Ishikawa (cell line): Measurements from ENCODE around the gene SLC25A38.

Source experiments
- CEBPB ChIP-seq: IDR thresholded peaks from 2 replicates; pipeline ENCODE4 v1.6.1; 2012
- CREB1 ChIP-seq: IDR thresholded peaks from 2 replicates; pipeline ENCODE4 v1.6.1; 2012; ENCODE audit warnings: low read depth
- EGR1 ChIP-seq: IDR thresholded peaks from 2 replicates; pipeline ENCODE4 v1.6.1; 2012
- EP300 ChIP-seq: IDR thresholded peaks from 2 replicates; pipeline ENCODE4 v1.6.1; 2012; ENCODE audit warnings: borderline replicate concordance
- FOXM1 ChIP-seq: IDR thresholded peaks from 2 replicates; pipeline ENCODE4 v1.6.1; 2012; ENCODE audit warnings: low read depth, borderline replicate concordance
- MAX ChIP-seq: IDR thresholded peaks from 2 replicates; pipeline ENCODE4 v1.6.1; 2012
- NFIC ChIP-seq: IDR thresholded peaks from 2 replicates; pipeline ENCODE4 v1.6.1; 2012
- RAD21 ChIP-seq: IDR thresholded peaks from 2 replicates; pipeline ENCODE4 v1.6.1; 2012; ENCODE audit warnings: low read depth
- REST ChIP-seq: IDR thresholded peaks from 2 replicates; pipeline ENCODE4 v1.6.1; 2012; ENCODE audit warnings: low read depth, mild to moderate bottlenecking
- TAF1 ChIP-seq: IDR thresholded peaks from 2 replicates; pipeline ENCODE4 v1.6.1; 2012; ENCODE audit warnings: low read depth, mild to moderate bottlenecking
- TCF12 ChIP-seq: IDR thresholded peaks from 2 replicates; pipeline ENCODE4 v1.6.1; 2012; ENCODE audit warnings: low read depth
- TEAD4 ChIP-seq: IDR thresholded peaks from 2 replicates; pipeline ENCODE4 v1.6.1; 2012
- USF1 ChIP-seq: IDR thresholded peaks from 2 replicates; pipeline ENCODE4 v1.6.1; 2012
- YY1 ChIP-seq: IDR thresholded peaks from 2 replicates; pipeline ENCODE4 v1.6.1; 2012; ENCODE audit warnings: low read depth
- ZBTB7A ChIP-seq: IDR thresholded peaks from 2 replicates; pipeline ENCODE4 v1.6.1; 2012; ENCODE audit warnings: low read depth

Gene SLC25A38

GRCh38 chr3:39383045-39383880 is at the start of gene SLC25A38:
Gene SLC25A38, plus strand, starts transcription at chr3:39383370. Its CDS starts 355 bp downstream, at chr3:39383725.
- TF ChIP-seq CEBPB (no peak), FOXM1 (no peak), TAF1 (peak; percentile 63; the same call in 1 of the 2 replicates), ZBTB7A (no peak; the same call in 1 of the 2 replicates), TEAD4 (0 out of 2 replicates have a peak, but pooled peaks have one; percentile 4), MAX (peak; percentile 58; the same call in 1 of the 2 replicates), REST (no peak), RAD21 (no peak), TCF12 (no peak), USF1 (peak; percentile 98), YY1 (no peak), CREB1 (no peak), EGR1 (no peak), NFIC (no peak), EP300 (no peak)

GRCh38 chr3:39333607-39334006 is 49.6 kb upstream of the SLC25A38 start:
- TF ChIP-seq USF1 (no peak), TCF12 (no peak), CEBPB (no peak), TAF1 (no peak), TEAD4 (no peak), NFIC (no peak)

GRCh38 chr3:39334205-39334604 is 49.0 kb upstream of the SLC25A38 start:
- TF ChIP-seq RAD21 (no peak), NFIC (no peak), TEAD4 (no peak), FOXM1 (no peak), TAF1 (no peak), CREB1 (no peak), YY1 (no peak), ZBTB7A (no peak), EGR1 (no peak), TCF12 (no peak), USF1 (no peak), CEBPB (no peak), MAX (no peak), REST (no peak), EP300 (no peak)

GRCh38 chr3:39338201-39338600 is 45.0 kb upstream of the SLC25A38 start:
- TF ChIP-seq CREB1 (no peak), FOXM1 (no peak), MAX (no peak)

- TF ChIP-seq TAF1 = no peak
- no peak for TF ChIP-seq FOXM1
- TF ChIP-seq CREB1 = no peak
- no peak for TF ChIP-seq RAD21
- TF ChIP-seq EGR1 = no peak
- no peak for TF ChIP-seq EP300
- no peak for TF ChIP-seq YY1
- no peak for TF ChIP-seq REST
- TF ChIP-seq TEAD4 = no peak
- TF ChIP-seq NFIC = no peak
- TF ChIP-seq MAX = no peak
- no peak for TF ChIP-seq CEBPB
- no peak for TF ChIP-seq ZBTB7A
These were observed 44.1 kb upstream of the SLC25A38 start for GRCh38 chr3:39339086-39339485.
